ENCODE measurements around the gene EHD2.

DNA sequence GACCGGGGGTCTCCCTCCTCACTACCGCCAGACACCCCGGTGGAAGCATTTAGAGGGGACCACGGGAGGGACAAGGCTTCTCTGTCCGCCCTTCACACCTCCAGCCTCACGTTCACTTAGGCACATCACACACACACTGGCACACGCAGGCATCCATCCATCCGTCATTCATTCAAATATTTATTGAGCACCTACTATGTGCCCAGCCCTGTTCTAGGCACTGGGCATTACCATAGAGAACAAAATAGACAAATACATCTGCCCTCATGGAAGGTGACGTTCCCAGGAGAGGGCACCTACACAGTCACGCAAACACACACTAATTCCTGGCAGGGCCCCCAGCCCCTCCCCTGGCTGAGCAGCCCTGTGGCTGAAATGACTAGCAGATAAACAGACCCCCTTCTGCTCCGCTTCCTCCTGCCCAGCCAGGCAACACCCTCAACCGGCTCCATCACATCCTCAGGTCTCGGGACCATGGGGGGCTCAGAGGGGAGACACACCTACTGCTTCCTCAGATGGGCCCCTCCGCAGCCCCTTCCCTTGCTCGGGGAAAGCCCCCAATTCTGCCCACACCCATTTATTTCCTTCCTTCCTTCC is 28.4 kb downstream of the EHD2 start:
- TF ChIP-seq, protein P1, sequence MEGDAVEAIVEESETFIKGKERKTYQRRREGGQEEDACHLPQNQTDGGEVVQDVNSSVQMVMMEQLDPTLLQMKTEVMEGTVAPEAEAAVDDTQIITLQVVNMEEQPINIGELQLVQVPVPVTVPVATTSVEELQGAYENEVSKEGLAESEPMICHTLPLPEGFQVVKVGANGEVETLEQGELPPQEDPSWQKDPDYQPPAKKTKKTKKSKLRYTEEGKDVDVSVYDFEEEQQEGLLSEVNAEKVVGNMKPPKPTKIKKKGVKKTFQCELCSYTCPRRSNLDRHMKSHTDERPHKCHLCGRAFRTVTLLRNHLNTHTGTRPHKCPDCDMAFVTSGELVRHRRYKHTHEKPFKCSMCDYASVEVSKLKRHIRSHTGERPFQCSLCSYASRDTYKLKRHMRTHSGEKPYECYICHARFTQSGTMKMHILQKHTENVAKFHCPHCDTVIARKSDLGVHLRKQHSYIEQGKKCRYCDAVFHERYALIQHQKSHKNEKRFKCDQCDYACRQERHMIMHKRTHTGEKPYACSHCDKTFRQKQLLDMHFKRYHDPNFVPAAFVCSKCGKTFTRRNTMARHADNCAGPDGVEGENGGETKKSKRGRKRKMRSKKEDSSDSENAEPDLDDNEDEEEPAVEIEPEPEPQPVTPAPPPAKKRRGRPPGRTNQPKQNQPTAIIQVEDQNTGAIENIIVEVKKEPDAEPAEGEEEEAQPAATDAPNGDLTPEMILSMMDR (IDR thresholded peaks at IDR 0.05; ENCODE audit: insufficient read depth, low read length, poor library complexity, severe bottlenecking): no peak
- no peak for TF ChIP-seq EZH2phosphoT487 (conservative IDR thresholded peaks at IDR 0.05; ENCODE audit: low read length)

Data from SU-DHL-6 (cell line).